GM21723 (cell line): Measurements from ENCODE around the gene PEX1.
"Not testable (repeated sequence)": the region's sequence is repeated elsewhere in the genome, so short reads cannot be mapped to it uniquely, and the experiment has no call there.

Experiments
- ATAC-seq: cut with Tn5 transposase; IDR thresholded peaks from one replicate; pipeline ENCODE4 v1.9.1; 2021; ENCODE audit warnings: mild to moderate bottlenecking, moderate library complexity; ENCODE audit not compliant: unreplicated experiment

PEX1 gene

GRCh38 chr7:92506363-92506762 lies 22.0 kb downstream of the PEX1 start:
- ATAC-seq: no peak

- no peak for ATAC-seq
These were observed 23.8 kb downstream of the PEX1 start for GRCh38 chr7:92504563-92504962.

GRCh38 chr7:92503767-92504166 lies 24.6 kb downstream of the PEX1 start:
- no peak for ATAC-seq

GRCh38 chr7:92498557-92498956 lies 29.8 kb downstream of the PEX1 start:
- ATAC-seq: no peak

GRCh38 chr7:92496876-92497275 lies 31.4 kb downstream of the PEX1 start:
- no peak for ATAC-seq

GRCh38 chr7:92489634-92490033 lies 38.7 kb downstream of the PEX1 start:
- ATAC-seq: no peak

GRCh38 chr7:92487804-92488203 lies 40.5 kb downstream of the PEX1 start:
- no peak for ATAC-seq

GRCh38 chr7:92485974-92486373 lies 42.3 kb downstream of the PEX1 start:
- no peak for ATAC-seq

GRCh38 chr7:92485267-92485892 lies 42.9 kb downstream of the PEX1 start:
- no peak for ATAC-seq

GRCh38 chr7:92484226-92484625 lies 44.1 kb downstream of the PEX1 start:
- not testable (repeated sequence) for ATAC-seq

GRCh38 chr7:92483624-92484023 lies 44.7 kb downstream of the PEX1 start:
- ATAC-seq: not testable (repeated sequence)

GRCh38 chr7:92479146-92479545 lies 49.2 kb downstream of the PEX1 start:
- ATAC-seq: not testable (repeated sequence)

GRCh38 chr7:92478711-92479110 lies 49.6 kb downstream of the PEX1 start:
- no peak for ATAC-seq

- ATAC-seq: no peak
These were observed 50.2 kb downstream of the PEX1 start for GRCh38 chr7:92478095-92478494.

- ATAC-seq: not testable (repeated sequence)
These were observed 50.6 kb downstream of the PEX1 start, which contains the start of gene ERVW-1 for GRCh38 chr7:92477681-92478080. Gene ERVW-1 (minus strand): TSS chr7:92477946. CDS start chr7:92470381, 7,565 bp downstream.

GRCh38 chr7:92475851-92476590 lies 52.3 kb downstream of the PEX1 start:
- not testable (repeated sequence) for ATAC-seq

- not testable (repeated sequence) for ATAC-seq
These were observed 53.0 kb downstream of the PEX1 start for GRCh38 chr7:92475261-92475770.

- not testable (repeated sequence) for ATAC-seq
These were observed 54.3 kb downstream of the PEX1 start for GRCh38 chr7:92473989-92474388.

GRCh38 chr7:92468589-92468988 lies 59.7 kb downstream of the PEX1 start:
- ATAC-seq: not testable (repeated sequence)

- no peak for ATAC-seq
These were observed 61.6 kb downstream of the PEX1 start for GRCh38 chr7:92466682-92467081.

- no peak for ATAC-seq
These were observed 63.8 kb downstream of the PEX1 start for GRCh38 chr7:92464515-92464914.

- no peak for ATAC-seq
These were observed 65.8 kb downstream of the PEX1 start for GRCh38 chr7:92462560-92462959.
